ENCODE measurements around the gene MYL3.
"Not testable (repeated sequence)": the region's sequence is repeated elsewhere in the genome, so short reads cannot be mapped to it uniquely, and the experiment has no call there.

DNA sequence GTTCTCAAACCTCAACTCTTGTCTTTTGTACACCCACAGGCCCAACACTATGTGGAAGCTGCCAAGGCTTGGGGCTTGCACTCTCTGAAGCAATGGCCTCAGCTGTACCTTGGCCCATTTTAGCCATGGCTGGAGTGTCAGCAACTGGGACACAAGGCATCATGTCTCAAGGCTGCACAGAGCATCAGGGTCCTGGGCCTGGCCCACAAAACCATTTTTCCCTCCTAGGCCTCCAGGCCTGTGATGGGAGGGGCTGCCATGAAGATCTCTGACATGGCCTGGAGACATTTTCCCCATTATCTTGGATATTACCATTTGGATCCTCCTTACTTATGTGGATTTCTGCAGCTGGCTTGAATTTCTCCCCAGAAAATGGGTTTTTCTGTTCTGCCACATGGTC, 39.9 kb downstream of the MYL3 start:
- TF ChIP-seq, protein P1, sequence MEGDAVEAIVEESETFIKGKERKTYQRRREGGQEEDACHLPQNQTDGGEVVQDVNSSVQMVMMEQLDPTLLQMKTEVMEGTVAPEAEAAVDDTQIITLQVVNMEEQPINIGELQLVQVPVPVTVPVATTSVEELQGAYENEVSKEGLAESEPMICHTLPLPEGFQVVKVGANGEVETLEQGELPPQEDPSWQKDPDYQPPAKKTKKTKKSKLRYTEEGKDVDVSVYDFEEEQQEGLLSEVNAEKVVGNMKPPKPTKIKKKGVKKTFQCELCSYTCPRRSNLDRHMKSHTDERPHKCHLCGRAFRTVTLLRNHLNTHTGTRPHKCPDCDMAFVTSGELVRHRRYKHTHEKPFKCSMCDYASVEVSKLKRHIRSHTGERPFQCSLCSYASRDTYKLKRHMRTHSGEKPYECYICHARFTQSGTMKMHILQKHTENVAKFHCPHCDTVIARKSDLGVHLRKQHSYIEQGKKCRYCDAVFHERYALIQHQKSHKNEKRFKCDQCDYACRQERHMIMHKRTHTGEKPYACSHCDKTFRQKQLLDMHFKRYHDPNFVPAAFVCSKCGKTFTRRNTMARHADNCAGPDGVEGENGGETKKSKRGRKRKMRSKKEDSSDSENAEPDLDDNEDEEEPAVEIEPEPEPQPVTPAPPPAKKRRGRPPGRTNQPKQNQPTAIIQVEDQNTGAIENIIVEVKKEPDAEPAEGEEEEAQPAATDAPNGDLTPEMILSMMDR (conservative IDR thresholded peaks at IDR 0.05): not testable (repeated sequence)
- TF ChIP-seq EZH2 (IDR thresholded peaks at IDR 0.05; ENCODE audit: low read depth): not testable (repeated sequence)
